K562 (cell line): ENCODE measurements around the gene BRAT1. TPM values are rescaled to one million over a fixed set of nuclear protein-coding genes. Genes with fewer than 3 reads are reported as not detected.

Experiments
- MCM5 ChIP-seq: fragments of 450-650 bp; IDR thresholded peaks from 2 replicates; pipeline ENCODE4 v1.6.1; 2016; ENCODE audit warnings: low read depth
- MYBL2 ChIP-seq, 2 experiments: fragments of 450-650 bp in 1 of 2; sonication (generic) in 1 of 2; formaldehyde crosslinking in 1 of 2; IDR thresholded peaks; 2 replicates each; pipeline versions ENCODE4 v1.6.1 to v1.8.1; 2017 to 2022; ENCODE audit warnings: borderline replicate concordance in 1 of 2, inconsistent platforms in 1 of 2, low read depth in 1 of 2, mild to moderate bottlenecking in 1 of 2, missing genetic modification reagents in 1 of 2, moderate library complexity in 1 of 2
- PRPF4 ChIP-seq: fragments of 200-400 bp; formaldehyde crosslinking; IDR thresholded peaks from one replicate; pipeline ENCODE4 v1.6.1; 2017; ENCODE audit warnings: low read length, low read depth, mild to moderate bottlenecking; ENCODE audit not compliant: insufficient read depth, poor library complexity, severe bottlenecking
- RFX1 ChIP-seq: fragments of 450-650 bp; IDR thresholded peaks from 2 replicates; pipeline ENCODE4 v1.6.1; 2016; ENCODE audit warnings: mild to moderate bottlenecking, moderate library complexity
- ZNF232 ChIP-seq: sonication (generic); formaldehyde crosslinking; IDR thresholded peaks from 2 replicates; pipeline ENCODE4 v1.8.0; 2022; ENCODE audit warnings: mild to moderate bottlenecking, missing genetic modification reagents
- polyA plus RNA-seq, 8 experiments: library from polyadenylated mRNA; depleted of rRNA in 4 of 8; stranded (reverse) in 5 of 8; unstranded in 3 of 8; fragments of >200 nt; fragmentation: Nextera tagmentation in 2 of 8; fragmentation: Illumina TruSeq in 1 of 8; extraction: Ambion mirVana in 2 of 8; extraction: Trizol in 1 of 8; gene quantifications; 2 replicates each; pipeline versions ENCODE4 v1.2.1 to v1.2.3, GENCODE V29; 2011 to 2014; ENCODE audit warnings: inconsistent platforms in 1 of 8, missing spikeins in 1 of 8
- total RNA-seq, 7 experiments: library from RNA; depleted of rRNA in 6 of 7; stranded (reverse); fragments of >200 nt in 6 of 7; fragmentation: Illumina TruSeq in 2 of 7; extraction: Trizol in 2 of 7; gene quantifications; 2 replicates each; pipeline versions ENCODE4 v1.2.1 to v1.2.3, GENCODE V29; 2011 to 2021; ENCODE audit warnings: low replicate concordance in 1 of 7
- TF ChIP-seq, protein P1 (sequence below): IDR thresholded peaks from 3 replicates; pipeline ENCODE4 v1.6.1; 2011; ENCODE audit warnings: borderline replicate concordance, mild to moderate bottlenecking, moderate library complexity; ENCODE audit not compliant: insufficient read length; ENCODE audit errors: extremely low read depth
- TF ChIP-seq, protein P2 (sequence below), 2 experiments: fragments of 450-650 bp in 1 of 2; sonication (generic) in 1 of 2; formaldehyde crosslinking in 1 of 2; IDR thresholded peaks; 2 replicates each; pipeline versions ENCODE4 v1.7.1 to v1.9.0; 2016 to 2022; ENCODE audit warnings: inconsistent platforms in 1 of 2, mild to moderate bottlenecking in 1 of 2, missing genetic modification reagents in 1 of 2
- TF ChIP-seq, protein P3 (sequence below): fragments of 450-650 bp; IDR thresholded peaks from 2 replicates; pipeline ENCODE4 v1.6.1; 2017; ENCODE audit warnings: antibody characterized with exemption, mild to moderate bottlenecking

Gene BRAT1
- total and polyA plus RNA-seq, 9 of the 15 experiments (the other 6 are each of a cell fraction or from before 2014, with no cell fraction given), result 0.13 to 49.6 (median 10.5) TPM

DNA sequence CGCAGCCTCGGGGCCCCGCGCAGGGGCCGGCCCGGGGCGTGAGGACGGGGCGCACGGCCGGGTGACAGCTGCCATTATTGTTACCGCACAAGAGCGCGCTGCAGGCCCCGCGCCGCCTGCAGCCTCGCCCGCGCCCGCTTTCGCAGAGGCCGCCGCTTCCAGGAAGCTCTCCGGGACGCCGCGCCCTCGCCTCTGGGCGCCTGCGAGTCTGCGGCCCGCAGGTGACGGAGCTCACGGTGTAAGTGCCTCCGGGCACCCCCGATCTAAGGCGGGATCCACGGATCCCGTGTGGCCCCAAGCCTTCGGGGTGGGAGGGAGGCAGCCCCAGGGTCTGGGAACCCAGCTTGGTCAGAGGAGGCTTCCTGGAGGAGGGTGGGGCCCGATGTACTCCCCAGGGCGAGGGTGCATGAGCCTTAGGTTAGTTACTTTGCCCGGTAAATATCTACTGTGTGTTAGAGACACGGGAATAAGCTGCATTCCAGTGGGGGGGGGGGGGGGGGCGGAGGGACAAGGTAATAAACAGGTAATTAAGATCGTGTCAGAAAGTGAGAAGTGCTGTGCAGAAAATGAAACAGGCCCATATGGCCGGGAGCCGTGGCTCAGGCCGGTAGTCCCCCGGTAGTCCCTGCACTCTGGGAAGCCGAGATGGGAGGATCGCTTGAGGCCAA, 4.1 kb upstream of the BRAT1 start (continued):
- TF ChIP-seq, protein P1, sequence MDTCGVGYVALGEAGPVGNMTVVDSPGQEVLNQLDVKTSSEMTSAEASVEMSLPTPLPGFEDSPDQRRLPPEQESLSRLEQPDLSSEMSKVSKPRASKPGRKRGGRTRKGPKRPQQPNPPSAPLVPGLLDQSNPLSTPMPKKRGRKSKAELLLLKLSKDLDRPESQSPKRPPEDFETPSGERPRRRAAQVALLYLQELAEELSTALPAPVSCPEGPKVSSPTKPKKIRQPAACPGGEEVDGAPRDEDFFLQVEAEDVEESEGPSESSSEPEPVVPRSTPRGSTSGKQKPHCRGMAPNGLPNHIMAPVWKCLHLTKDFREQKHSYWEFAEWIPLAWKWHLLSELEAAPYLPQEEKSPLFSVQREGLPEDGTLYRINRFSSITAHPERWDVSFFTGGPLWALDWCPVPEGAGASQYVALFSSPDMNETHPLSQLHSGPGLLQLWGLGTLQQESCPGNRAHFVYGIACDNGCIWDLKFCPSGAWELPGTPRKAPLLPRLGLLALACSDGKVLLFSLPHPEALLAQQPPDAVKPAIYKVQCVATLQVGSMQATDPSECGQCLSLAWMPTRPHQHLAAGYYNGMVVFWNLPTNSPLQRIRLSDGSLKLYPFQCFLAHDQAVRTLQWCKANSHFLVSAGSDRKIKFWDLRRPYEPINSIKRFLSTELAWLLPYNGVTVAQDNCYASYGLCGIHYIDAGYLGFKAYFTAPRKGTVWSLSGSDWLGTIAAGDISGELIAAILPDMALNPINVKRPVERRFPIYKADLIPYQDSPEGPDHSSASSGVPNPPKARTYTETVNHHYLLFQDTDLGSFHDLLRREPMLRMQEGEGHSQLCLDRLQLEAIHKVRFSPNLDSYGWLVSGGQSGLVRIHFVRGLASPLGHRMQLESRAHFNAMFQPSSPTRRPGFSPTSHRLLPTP, result peak; percentile 54
- TF ChIP-seq, protein P2, sequence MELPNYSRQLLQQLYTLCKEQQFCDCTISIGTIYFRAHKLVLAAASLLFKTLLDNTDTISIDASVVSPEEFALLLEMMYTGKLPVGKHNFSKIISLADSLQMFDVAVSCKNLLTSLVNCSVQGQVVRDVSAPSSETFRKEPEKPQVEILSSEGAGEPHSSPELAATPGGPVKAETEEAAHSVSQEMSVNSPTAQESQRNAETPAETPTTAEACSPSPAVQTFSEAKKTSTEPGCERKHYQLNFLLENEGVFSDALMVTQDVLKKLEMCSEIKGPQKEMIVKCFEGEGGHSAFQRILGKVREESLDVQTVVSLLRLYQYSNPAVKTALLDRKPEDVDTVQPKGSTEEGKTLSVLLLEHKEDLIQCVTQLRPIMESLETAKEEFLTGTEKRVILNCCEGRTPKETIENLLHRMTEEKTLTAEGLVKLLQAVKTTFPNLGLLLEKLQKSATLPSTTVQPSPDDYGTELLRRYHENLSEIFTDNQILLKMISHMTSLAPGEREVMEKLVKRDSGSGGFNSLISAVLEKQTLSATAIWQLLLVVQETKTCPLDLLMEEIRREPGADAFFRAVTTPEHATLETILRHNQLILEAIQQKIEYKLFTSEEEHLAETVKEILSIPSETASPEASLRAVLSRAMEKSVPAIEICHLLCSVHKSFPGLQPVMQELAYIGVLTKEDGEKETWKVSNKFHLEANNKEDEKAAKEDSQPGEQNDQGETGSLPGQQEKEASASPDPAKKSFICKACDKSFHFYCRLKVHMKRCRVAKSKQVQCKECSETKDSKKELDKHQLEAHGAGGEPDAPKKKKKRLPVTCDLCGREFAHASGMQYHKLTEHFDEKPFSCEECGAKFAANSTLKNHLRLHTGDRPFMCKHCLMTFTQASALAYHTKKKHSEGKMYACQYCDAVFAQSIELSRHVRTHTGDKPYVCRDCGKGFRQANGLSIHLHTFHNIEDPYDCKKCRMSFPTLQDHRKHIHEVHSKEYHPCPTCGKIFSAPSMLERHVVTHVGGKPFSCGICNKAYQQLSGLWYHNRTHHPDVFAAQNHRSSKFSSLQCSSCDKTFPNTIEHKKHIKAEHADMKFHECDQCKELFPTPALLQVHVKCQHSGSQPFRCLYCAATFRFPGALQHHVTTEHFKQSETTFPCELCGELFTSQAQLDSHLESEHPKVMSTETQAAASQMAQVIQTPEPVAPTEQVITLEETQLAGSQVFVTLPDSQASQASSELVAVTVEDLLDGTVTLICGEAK (IDR thresholded peaks at IDR 0.05), result no peak
- TF ChIP-seq, protein P2 (CRISPR knock-in tag; IDR thresholded peaks at IDR 0.05), result no peak
- TF ChIP-seq MCM5 (no peak), MYBL2 (IDR thresholded peaks at IDR 0.05; ENCODE audit: low read depth) (no peak), MYBL2 (CRISPR knock-in tag; IDR thresholded peaks at IDR 0.05; ENCODE audit: borderline replicate concordance) (no peak), PRPF4 (no peak), RFX1 (no peak), ZNF232 (CRISPR knock-in tag) (no peak)
- TF ChIP-seq, protein P3, sequence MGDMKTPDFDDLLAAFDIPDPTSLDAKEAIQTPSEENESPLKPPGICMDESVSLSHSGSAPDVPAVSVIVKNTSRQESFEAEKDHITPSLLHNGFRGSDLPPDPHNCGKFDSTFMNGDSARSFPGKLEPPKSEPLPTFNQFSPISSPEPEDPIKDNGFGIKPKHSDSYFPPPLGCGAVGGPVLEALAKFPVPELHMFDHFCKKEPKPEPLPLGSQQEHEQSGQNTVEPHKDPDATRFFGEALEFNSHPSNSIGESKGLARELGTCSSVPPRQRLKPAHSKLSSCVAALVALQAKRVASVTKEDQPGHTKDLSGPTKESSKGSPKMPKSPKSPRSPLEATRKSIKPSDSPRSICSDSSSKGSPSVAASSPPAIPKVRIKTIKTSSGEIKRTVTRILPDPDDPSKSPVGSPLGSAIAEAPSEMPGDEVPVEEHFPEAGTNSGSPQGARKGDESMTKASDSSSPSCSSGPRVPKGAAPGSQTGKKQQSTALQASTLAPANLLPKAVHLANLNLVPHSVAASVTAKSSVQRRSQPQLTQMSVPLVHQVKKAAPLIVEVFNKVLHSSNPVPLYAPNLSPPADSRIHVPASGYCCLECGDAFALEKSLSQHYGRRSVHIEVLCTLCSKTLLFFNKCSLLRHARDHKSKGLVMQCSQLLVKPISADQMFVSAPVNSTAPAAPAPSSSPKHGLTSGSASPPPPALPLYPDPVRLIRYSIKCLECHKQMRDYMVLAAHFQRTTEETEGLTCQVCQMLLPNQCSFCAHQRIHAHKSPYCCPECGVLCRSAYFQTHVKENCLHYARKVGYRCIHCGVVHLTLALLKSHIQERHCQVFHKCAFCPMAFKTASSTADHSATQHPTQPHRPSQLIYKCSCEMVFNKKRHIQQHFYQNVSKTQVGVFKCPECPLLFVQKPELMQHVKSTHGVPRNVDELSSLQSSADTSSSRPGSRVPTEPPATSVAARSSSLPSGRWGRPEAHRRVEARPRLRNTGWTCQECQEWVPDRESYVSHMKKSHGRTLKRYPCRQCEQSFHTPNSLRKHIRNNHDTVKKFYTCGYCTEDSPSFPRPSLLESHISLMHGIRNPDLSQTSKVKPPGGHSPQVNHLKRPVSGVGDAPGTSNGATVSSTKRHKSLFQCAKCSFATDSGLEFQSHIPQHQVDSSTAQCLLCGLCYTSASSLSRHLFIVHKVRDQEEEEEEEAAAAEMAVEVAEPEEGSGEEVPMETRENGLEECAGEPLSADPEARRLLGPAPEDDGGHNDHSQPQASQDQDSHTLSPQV, result 0 out of 2 replicates have a peak, but pooled peaks have one; percentile 22
